ENCODE measurements around the gene LEPR.

- TF ChIP-seq CTCF (conservative IDR thresholded peaks at IDR 0.05 in 1 of 2, IDR thresholded peaks at IDR 0.05 in 1 of 2; ENCODE audit: low read depth in 1 of 2, low read length in 2 of 2): no peak
- no peak for TF ChIP-seq EZH2 (IDR thresholded peaks at IDR 0.05; ENCODE audit: low read length, missing control alignments)
Measured at GRCh38 chr1:65398083-65398482, 22.4 kb upstream of the LEPR start.
